ENCODE measurements around the gene VPS25.

The VPS25 gene

GRCh38 chr17:42792545-42792944, 19.3 kb downstream of the VPS25 start:
- no peak for DNase-seq (ENCODE audit: extremely low read depth in 1 of 2, low read depth in 1 of 2)

- DNase-seq (ENCODE audit: extremely low read depth in 1 of 2, low read depth in 1 of 2): no peak
Observed at GRCh38 chr17:42795061-42795460, 21.8 kb downstream of the VPS25 start.

GRCh38 chr17:42795465-42795864, 22.2 kb downstream of the VPS25 start:
- no peak for DNase-seq (ENCODE audit: extremely low read depth in 1 of 2, low read depth in 1 of 2)

GRCh38 chr17:42796066-42796758, 23.0 kb downstream of the VPS25 start:
- DNase-seq (ENCODE audit: extremely low read depth in 1 of 2, low read depth in 1 of 2): no peak

GRCh38 chr17:42797067-42798007, 24.1 kb downstream of the VPS25 start:
- DNase-seq (ENCODE audit: extremely low read depth in 1 of 2, low read depth in 1 of 2): no peak

- DNase-seq (ENCODE audit: extremely low read depth in 1 of 2, low read depth in 1 of 2): no peak
Observed at GRCh38 chr17:42798011-42798382, 24.7 kb downstream of the VPS25 start.

- DNase-seq (ENCODE audit: extremely low read depth in 1 of 2, low read depth in 1 of 2): peak; percentile 68 to 76
Observed at GRCh38 chr17:42798383-42799380, 25.4 kb downstream of the VPS25 start, which contains the start of the genes CNTD1 and COA3. Gene CNTD1, plus strand, starts transcription at chr17:42798861. Its CDS starts 207 bp downstream, at chr17:42799068. Gene COA3, minus strand, starts transcription at chr17:42798704. Its CDS starts 23 bp downstream, at chr17:42798681.

GRCh38 chr17:42803074-42803883, 30.0 kb downstream of the VPS25 start:
- no peak for DNase-seq (ENCODE audit: extremely low read depth in 1 of 2, low read depth in 1 of 2)

- no peak for DNase-seq (ENCODE audit: extremely low read depth in 1 of 2, low read depth in 1 of 2)
Observed at GRCh38 chr17:42804918-42805367, 31.7 kb downstream of the VPS25 start.

GRCh38 chr17:42806249-42806648, 33.0 kb downstream of the VPS25 start:
- DNase-seq (ENCODE audit: extremely low read depth in 1 of 2, low read depth in 1 of 2): no peak

- DNase-seq (ENCODE audit: extremely low read depth in 1 of 2, low read depth in 1 of 2): no peak
Observed at GRCh38 chr17:42809250-42809649, 36.0 kb downstream of the VPS25 start.

- DNase-seq (ENCODE audit: extremely low read depth in 1 of 2, low read depth in 1 of 2): no peak
Observed at GRCh38 chr17:42814633-42815399, 41.6 kb downstream of the VPS25 start.

GRCh38 chr17:42817866-42818265, 44.6 kb downstream of the VPS25 start:
- no peak for DNase-seq (ENCODE audit: extremely low read depth in 1 of 2, low read depth in 1 of 2)

- no peak for DNase-seq (ENCODE audit: extremely low read depth in 1 of 2, low read depth in 1 of 2)
Observed at GRCh38 chr17:42818379-42818778, 45.1 kb downstream of the VPS25 start.

- DNase-seq (ENCODE audit: extremely low read depth in 1 of 2, low read depth in 1 of 2): peak; percentile 33 to 54
Observed at GRCh38 chr17:42819939-42820535, 46.8 kb downstream of the VPS25 start.

GRCh38 chr17:42821176-42821575, 47.9 kb downstream of the VPS25 start:
- DNase-seq (ENCODE audit: extremely low read depth in 1 of 2, low read depth in 1 of 2): no peak

GRCh38 chr17:42827472-42827871, 54.2 kb downstream of the VPS25 start:
- no peak for DNase-seq (ENCODE audit: extremely low read depth in 1 of 2, low read depth in 1 of 2)

All from stimulated activated CD8-positive, alpha-beta memory T cell treated with anti-CD3 and anti-CD28 coated beads, Interleukin-7, amount 100 ng/mL, for 48 hours (primary cell).